Activated naive CD4-positive, alpha-beta T cell treated with anti-CD3 and anti-CD28 coated beads, Interleukin-2, amount 10 ng/mL, durations not matched to agents 7 days and 5 days (primary cell): ENCODE measurements around the gene HSPB6.

Source experiments
- CTCF ChIA-PET: fragments of 350-600 bp; sonication (Branson Sonifier 250); formaldehyde crosslinking; loops from one replicate; lab custom pipeline; 2021; ENCODE audit warnings: antibody characterized with exemption; lab: Charles Lee
- DNase-seq: peaks from one replicate; pipeline ENCODE4 v3.0.0-alpha.2; 2020
- H3K27ac Mint-ChIP-seq: one replicate; pipeline ENCODE4 v1.8.0; 2021; ENCODE audit warnings: mild to moderate bottlenecking, moderate library complexity, mixed read lengths
- H3K27me3 Mint-ChIP-seq: one replicate; pipeline ENCODE4 v1.8.0; 2021; ENCODE audit warnings: mild to moderate bottlenecking, mixed read lengths
- H3K36me3 Mint-ChIP-seq: one replicate; pipeline ENCODE4 v1.8.0; 2021; ENCODE audit warnings: mixed read lengths
- H3K4me1 Mint-ChIP-seq: one replicate; pipeline ENCODE4 v1.8.0; 2021; ENCODE audit warnings: mixed read lengths
- H3K4me3 Mint-ChIP-seq: one replicate; pipeline ENCODE4 v1.8.0; 2021; ENCODE audit warnings: mild to moderate bottlenecking, moderate library complexity, mixed read lengths
- H3K9me3 Mint-ChIP-seq: one replicate; pipeline ENCODE4 v1.8.0; 2021; ENCODE audit warnings: mixed read lengths

HSPB6 gene

GRCh38 chr19:35712567-35713505, 44.0 kb downstream of the HSPB6 start:
- Mint-ChIP-seq H3K4me3 (peak overlapping the region; percentile 83), H3K36me3 (peaks cover 14% of the 10 kb centered on the region), H3K27ac (peak overlapping the region; percentile 97), H3K9me3 (no peaks in the 10 kb centered on the region), H3K4me1 (peaks cover 71% of the 10 kb centered on the region), H3K27me3 (no peaks in the 10 kb centered on the region)
- CTCF ChIA-PET: interaction anchor here (1.3 to 6.7 kb wide), 4 partner anchors 7 to 35 kb away, joined by 4 to 236 read pairs (median 6); partner anchors contain the start of gene LIN37
- peak; percentile 65 for DNase-seq

GRCh38 chr19:35710784-35711723, 45.8 kb downstream of the HSPB6 start:
- Mint-ChIP-seq H3K27me3 (no peaks in the 10 kb centered on the region), H3K4me1 (peaks cover 66% of the 10 kb centered on the region), H3K27ac (peak overlapping the region; percentile 97), H3K4me3 (peak overlapping the region; percentile 11), H3K36me3 (peaks cover 11% of the 10 kb centered on the region), H3K9me3 (no peaks in the 10 kb centered on the region)
- DNase-seq: peak; percentile 60
- CTCF ChIA-PET: interaction anchor here (1.3 to 6.7 kb wide), 3 partner anchors 13 to 67 kb away, joined by 4 to 236 read pairs (median 5); partner anchors contain the start of gene LIN37

GRCh38 chr19:35708391-35708790, 48.4 kb downstream of the HSPB6 start:
- Mint-ChIP-seq H3K9me3 (no peaks in the 10 kb centered on the region), H3K36me3 (peaks cover 1% of the 10 kb centered on the region), H3K4me3 (no peak overlapping the region), H3K27me3 (peaks cover 9% of the 10 kb centered on the region), H3K27ac (no peak overlapping the region), H3K4me1 (peaks cover 41% of the 10 kb centered on the region)
- CTCF ChIA-PET: interaction anchor here (3.4 kb wide), 1 partner anchor 13 kb away, joined by 28 read pairs; no protein-coding TSS in a partner anchor
- DNase-seq: no peak
